NOMO-1 (cell line): ENCODE results near the gene EP400.
A peak's percentile ranks its signal among the peaks of the same experiment; 100 is the strongest.

Experiments used
- DNase-seq, 2 experiments: peaks; one replicate each; lab custom pipeline; 2025; ENCODE audit not compliant: unreplicated experiment in 2 of 2; lab: John Stamatoyannopoulos, UW

EP400 gene

DNA sequence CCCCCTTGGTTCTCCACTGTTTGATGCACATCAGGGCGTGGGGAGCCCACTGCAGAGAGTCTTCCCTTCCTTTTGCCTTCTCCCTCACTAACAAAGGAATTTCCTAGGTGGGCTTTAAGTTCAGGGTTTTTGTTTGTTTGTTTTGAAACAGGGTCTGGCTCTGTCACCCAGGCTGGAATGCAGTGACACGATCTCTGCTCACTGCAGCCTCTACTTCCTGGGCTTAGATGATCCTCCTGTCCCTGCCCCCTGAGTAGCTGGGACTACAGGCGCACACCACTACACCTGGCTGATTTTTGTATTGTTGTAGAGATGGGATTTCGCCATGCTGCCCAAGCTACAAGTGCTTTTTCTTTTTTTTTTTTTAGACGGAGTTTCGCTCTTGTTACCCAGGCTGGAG, 33.8 kb downstream of the EP400 start:
- no peak for DNase-seq

DNA sequence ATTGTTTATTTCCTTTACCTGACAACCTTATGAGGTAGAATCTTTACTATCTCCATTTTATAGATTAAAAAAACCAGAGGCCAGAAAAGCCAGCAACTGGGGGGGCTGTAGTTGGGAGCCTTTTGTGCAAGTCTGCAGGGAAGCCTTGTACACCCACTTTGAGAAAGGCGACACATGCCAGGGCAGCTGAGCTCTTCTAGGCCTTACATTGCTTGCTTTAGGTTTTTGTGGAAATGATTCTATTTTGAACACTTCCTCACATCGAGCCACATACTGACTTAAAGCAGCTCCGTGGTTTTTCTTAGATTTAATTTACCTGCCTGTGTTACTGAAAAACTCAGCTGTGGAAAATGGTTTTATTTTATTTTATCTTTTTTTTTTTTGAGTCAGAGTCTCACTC, 34.6 kb downstream of the EP400 start:
- DNase-seq: peak; percentile 3 to 29

DNA sequence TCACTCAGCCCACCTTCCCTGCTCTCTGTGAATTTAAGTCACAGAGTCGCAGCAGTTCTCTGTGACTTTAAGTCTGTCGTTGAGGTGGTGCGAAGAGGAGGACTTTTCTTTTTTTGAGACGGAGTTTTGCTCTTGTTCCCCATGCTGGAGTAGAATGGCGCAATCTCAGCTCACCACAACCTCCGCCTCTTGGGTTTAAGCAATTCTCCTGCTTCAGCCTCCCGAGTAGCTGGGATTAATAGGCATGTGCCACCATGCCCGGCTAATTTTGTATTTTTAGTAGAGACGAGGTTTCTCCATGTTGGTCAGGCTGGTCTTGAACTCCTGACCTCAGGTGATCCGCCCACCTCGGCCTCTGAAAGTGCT, 35.8 kb downstream of the EP400 start:
- peak; percentile 86 to 87 for DNase-seq

DNA sequence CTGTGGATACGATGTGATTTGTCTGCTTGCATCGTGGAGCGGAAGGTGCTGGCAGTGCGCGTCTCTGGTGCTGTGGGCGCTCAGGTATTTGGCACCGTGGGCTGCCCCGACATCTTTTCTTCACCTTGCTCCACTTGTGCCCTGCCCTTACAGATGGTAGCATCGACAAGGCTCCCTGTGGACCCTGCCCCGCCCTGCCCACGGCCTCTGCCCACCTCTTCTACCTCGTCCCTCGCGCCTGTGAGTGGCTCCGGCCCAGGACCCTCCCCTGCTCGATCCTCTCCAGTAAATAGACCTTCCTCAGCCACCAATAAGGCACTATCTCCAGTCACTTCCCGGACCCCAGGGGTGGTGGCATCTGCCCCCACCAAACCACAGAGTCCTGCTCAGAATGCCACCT, 36.6 kb downstream of the EP400 start:
- no peak for DNase-seq

DNA sequence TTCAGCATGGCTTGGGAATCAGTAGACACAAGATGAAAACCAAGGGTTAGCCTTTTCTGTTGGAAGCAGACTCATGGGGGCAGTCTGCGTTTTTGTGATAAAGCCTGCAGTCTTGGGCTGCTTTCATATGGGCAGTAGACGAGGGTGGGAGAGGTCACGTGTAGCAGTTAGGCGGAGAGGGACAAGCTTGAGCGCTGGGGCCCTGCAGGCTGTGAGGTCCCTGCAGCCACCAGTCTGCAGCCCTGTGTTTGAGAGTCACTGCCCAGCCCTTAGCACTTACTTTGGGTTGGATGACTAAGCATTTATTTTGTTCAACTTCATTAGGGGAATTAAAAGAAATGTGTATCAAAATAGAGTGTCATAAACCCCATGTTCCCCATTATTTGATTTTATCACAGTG, 37.2 kb downstream of the EP400 start:
- no peak for DNase-seq

DNA sequence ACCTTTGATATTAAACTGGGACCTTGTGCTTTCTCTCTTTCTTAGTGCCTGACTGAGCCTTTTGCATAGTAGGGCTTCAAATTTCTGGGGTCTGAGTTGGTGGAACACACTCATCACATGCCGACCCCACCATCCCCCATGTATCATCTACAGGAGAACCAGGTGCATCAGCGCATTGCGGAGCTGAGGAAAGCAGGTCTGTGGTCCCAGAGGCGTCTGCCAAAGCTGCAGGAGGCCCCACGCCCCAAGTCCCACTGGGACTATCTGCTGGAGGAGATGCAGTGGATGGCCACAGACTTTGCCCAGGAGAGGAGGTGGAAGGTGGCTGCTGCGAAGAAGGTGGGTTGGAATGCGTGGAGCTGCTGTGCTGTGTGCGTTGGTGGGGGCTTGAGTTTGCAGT, 37.8 kb downstream of the EP400 start:
- DNase-seq: no peak

DNA sequence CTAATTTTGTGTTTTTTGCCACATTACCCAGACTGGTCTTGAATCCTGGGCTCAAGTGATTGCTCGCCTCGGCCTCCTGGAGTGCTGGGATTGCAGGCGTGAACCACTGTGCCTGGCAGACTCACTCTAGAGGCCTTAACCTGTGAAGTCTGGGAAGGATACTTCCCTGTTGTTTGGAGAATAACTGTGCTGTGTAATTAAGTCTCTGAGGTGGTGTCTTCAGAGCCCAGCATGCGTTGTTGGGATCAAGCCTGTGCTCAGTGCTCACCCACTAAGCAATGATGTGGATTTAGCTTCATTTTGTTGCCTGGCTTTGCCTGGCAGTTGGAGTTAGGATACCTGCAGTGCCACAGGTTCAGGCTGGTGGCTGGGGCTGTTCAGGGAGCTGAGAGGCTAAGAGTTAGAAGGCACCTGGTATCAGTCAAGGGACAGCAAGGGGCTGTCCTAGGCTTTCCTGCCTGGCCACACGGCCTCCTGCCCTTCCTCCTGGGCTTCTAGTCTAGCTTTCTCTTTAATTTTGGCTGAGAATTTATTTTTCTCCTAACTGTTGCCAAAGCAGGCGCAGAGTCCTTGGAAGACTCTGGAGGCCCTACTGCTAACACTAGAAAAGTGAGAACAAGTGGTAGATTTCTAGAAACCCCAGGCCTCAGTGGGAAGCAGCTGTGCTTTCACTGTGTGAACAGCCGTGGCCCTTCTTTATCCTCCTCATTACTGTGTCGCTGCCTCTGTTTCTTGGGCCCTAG, 38.5 kb downstream of the EP400 start:
- no peak for DNase-seq

DNA sequence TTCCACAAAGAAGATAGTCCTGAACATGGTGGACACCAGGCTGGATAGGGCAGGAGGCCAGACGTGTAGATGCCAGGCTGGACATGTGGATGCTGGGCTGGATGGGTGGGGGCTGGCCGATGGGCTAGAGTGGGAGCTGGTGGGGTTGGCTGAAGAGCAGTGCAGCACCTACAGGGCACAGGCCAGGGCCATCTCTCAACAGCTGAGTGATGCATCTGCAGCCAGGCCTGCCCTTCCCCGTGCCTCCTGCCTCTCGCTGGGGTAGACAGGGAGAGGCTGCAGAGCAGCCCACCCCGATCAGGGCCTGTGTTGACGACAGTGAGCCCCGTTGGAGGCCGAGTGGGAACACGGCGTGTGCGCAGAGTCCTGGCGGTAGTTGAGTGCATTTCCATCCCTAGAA, 39.3 kb downstream of the EP400 start:
- no peak for DNase-seq

DNA sequence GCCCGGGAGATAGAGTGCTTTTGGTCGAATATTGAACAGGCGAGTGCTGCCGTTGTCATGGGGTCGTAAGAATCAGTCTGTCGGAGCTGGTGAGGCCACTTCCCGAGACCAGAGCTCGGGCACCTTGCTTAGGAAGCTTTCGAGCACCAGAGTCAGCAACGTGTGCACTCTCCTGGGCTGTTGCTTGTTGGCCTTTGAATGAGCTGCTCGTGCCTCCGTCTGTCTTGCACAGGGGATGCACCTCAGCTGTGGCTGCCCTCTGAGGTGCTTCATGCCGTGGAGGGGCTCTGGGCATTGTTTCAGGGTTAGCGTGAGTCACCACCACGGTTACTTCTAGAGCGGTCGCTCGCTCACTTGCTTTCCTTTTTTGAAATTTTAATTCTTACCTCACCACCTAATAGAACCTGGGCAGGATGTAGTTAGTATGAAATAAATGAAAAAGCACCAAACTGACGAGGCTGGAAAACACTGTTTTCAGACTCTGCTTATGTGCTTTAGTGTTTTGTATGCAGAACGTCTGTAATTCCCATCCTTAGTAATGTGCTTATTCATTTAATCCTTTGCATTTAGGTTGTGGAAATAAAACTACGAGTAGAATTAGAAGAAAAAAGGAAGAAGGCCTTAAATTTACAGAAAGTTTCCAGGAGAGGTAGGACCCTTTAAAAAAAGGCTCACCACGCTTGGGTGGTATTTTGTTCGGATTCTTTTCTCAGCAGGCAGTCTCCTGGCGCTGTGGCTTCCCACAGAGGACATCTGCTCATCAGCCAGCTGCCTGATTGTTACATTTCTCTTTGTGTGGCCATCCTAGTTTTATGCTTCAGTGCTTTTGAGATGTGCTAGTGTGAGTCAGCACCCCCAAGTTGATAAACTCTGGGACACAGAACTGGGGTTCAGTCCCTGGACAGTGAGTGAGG, 40.6 kb downstream of the EP400 start:
- DNase-seq: no peak

DNA sequence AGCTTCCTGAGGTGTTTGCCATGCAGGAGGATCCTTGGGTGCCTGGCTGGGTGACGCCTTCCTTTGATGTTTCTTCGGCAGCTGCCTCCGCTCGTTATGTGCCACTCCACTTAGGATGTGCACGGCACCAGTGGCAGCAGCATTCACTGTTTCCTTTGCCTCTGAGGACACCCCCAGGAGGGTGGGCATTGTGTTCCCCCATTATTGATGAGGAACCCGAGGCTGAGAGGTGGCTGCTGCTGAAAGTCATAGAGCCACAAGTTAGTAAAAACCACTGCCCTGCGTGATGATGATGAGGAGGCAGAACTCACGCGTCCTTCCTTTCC, 41.2 kb downstream of the EP400 start:
- no peak for DNase-seq

DNA sequence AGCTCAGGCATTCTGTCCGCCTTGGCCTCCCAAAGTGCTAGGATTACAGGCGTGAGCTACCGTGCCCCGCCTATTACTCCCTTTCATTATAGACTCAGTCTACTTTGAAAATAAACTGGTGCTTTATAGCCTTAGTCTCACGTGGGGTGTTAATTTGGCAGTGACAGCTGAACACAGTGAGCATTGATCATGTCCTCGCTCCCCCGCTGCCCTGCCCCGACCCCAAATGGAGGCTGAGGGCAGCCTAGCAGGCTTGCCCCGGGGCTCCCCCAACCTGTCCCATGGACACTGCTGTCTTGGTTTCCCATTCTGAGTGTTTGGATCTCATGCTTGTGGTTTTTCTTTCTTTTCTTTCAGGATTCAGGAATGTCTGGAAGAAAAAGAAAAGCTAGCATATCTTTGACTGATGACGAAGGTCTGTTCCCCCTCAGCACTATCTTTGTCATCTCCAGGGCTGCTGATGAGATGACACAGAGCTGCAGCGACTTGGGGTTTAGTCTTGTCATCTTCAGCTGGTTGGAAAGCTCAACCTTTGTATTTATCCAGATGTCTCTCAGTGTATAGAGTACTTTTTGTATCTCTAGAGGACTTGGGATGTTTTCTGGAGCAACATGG, 42.2 kb downstream of the EP400 start:
- DNase-seq: no peak

DNA sequence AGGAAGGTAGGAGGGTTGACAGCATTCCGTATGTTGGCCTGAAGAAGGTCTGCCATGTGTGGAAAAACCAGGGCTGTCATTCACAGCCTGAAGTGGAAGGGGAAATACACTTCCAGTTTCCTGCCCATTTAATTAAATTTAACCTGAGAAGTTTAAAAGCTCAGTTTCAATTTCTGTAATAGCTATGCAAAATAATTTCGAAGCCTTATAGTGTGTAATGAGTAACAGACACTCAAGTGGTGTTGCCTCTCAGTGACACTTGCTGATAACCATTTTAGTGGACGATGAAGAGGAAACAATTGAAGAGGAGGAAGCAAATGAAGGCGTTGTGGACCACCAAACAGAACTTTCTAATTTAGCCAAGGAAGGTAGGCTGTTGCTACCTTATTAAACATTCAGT, 44.8 kb downstream of the EP400 start:
- no peak for DNase-seq

DNA sequence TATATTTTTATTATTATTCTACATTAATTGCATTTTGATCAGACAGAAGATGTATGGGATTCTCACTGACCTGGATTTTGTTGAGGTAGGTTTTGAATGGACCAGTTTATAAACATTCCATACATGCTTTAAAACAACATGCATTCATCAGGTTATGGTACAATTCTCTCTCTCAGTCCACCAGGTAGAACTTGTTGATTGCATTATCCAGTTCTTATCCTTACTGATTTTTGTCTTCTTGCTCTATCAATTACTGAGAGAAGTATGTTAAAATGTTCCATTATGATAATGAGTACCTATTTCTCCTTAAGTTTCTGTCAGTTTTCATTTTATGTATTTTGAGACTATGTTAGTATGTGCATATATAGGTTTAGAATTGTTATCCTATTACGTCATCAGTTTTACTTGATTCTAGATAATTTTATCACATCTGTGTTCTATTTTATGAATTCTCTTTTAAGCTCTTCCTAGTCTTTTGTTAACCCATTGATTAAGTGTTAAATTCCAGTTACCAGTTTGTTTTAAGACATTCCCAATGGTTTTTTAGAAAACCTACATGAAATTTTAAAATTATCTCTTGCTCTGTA, 50.6 kb downstream of the EP400 start:
- DNase-seq: no peak

DNA sequence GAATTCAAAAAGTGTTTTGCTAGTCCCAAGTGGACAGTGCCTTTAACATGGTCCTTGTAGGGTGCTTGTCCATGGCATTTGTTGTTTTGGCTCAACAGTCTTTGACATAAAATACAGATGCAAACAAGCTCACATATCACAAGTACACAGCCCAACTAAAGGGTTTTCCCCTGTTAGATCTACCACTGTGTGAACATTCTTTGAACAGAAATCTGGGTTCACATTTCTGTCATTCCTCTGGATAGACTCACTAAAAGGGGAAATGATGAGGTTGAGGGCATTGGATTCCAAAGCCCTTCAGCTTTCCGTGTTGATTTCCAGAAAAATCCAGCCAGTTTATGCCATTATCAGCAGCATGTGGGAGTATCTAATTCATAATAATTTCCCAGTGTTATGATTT, 54.1 kb downstream of the EP400 start:
- DNase-seq: no peak

DNA sequence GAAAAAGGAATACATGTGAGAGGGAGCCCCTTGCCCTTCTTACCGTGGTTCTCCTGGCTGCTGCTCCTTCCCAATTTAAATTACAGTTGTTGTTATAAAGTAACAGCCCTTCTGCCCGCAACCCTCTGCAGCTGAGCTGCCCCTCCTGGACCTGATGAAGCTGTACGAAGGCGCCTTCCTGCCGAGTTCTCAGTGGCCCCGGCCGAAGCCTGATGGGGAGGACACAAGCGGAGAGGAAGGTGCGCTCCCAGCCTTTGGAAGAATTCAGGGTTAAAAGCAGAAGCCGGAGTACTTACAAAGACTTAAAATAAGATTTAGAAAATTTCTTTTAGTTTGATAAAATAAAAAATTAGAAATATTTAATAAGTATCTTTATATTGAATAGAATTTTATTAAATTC, 55.2 kb downstream of the EP400 start:
- DNase-seq: no peak

DNA sequence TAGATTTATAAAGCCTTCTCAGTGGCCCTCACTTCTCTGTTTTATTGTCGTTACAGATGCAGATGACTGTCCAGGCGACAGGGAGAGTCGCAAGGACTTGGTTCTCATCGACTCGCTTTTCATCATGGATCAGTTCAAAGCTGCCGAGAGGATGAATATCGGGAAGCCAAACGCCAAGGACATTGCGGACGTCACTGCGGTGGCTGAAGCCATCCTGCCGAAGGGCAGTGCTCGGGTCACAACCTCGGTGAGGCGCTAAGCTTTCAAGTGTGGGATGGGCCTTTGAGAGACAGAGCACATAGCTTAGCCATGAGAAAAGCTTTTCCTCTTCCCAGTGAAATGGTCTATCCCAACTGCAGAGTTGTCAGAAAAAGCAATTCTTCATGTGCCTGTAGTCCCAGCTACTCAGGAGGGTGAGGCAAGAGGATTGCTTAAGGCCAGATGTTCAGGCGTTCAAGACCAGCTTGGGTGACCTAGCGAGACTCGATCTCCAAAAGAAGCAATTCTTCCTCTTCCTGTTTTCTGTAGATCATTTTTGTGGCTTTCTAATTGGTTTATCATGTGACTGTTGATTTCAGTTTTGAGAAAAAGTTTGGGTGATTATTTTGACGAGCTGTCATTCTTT, 56.4 kb downstream of the EP400 start:
- DNase-seq: peak; percentile 27 to 41

DNA sequence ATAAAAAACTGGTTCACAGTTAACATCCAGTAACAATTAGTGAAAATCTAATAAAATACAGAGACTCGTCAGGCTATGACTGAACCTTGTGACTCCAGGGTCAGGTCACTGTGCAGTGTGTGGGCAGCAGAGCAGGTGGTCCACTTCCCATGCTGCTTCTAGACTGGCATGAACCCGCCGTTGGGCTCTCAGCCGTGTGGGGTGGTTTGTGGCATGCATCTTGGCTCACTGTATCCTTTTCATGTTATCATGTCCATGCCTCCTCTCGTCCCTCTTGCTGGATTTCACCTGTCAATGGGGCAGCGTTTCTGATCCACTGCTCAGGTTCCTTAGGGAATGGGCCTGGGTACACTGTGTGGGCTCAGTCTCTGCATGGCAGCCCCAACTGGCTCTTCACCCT, 57.3 kb downstream of the EP400 start:
- no peak for DNase-seq

DNA sequence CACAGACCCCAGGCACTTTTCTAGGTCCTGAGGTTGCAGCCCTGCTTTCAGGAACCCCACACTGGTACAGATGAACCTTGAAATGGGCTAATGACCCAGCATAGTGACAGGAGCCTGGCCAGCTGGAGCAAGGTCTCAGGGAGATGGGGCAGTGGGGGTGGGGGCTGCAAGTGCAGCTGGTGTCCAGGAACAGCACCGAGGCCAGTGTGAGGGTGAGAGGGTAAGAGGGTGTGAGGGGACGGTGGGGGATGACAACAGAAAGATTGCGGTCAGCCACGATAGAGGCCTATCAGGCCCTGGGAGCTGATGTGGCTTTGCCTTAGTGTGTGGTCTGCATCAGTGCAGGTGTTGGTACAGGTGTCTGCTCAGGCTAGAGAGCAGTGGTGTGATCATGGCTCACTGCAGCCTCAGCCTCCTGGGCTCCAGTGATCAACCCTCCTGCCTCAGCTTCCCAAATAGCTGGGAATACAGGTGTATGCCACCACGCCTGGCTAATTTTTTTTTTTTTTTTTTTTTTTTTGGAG, 59.7 kb downstream of the EP400 start:
- DNase-seq: no peak

DNA sequence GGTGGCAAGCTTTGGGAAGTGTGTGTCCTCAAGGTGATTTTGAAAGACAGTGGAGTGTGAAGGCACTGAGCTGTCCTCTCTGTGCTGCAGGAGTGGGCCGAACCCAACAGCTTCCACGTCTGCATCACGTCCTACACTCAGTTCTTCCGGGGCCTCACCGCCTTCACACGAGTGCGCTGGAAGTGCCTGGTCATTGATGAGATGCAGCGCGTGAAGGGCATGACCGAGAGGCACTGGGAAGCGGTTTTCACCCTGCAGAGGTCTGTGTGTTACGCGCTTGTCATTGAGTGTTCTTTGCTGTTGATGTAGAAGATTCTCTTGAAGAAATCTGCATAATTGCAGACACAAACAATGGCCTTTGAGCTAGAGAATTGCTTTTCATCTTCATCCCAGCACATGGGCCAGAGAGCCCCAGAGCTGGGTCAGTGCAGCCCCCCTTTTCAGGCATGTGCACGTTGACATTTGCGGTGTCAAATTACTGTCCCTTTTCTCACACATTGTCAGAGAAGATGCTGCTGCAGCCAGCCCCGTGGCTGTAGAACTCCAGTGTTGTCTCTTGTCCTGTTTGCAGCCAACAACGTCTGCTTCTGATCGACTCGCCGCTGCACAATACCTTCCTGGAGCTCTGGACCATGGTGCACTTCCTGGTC, 63.3 kb downstream of the EP400 start:
- DNase-seq: no peak
